HepG2 (cell line): ENCODE results near the gene SAMD13. TPM values are rescaled to one million over a fixed set of nuclear protein-coding genes. Genes with fewer than 3 reads are reported as not detected.

Experiments
- ATAC-seq: fragments of 200-7000 bp; cut with Tn5 transposase; 3 replicates; pipeline ENCODE4 v1.9.1; 2020; ENCODE audit warnings: mild to moderate bottlenecking, moderate library complexity
- BruUV-seq: library from RNA; stranded (reverse); fragments of 400-500 nt; replicated peaks from 2 replicates; lab custom pipeline; 2021; lab: Mats Ljungman, UMichigan
- CTCF ChIA-PET: fragments of 300-600 bp; formaldehyde crosslinking; extraction: SDS; loops from one replicate; lab custom pipeline; 2021; ENCODE audit warnings: low total read pairs, inconsistent platforms, low intra/inter-chr PET ratio; lab: Yijun Ruan, JAX
- POLR2A ChIA-PET: fragments of 350-600 bp; sonication (Branson Sonifier 250); formaldehyde crosslinking; loops from one replicate; lab custom pipeline; 2020; ENCODE audit warnings: antibody characterized with exemption, inconsistent platforms; lab: Yijun Ruan, JAX
- DNase-seq: peaks from one replicate; pipeline ENCODE4 v3.0.0-alpha.2; 2015; ENCODE audit warnings: low spot score
- FAIRE-seq: peaks from 3 replicates; lab custom pipeline; 2011; peaks lifted over from hg19 to GRCh38; lab: Jason Lieb, UNC
- H2AFZ ChIP-seq: one replicate; pipeline ENCODE4 v1.6.1; 2011; ENCODE audit warnings: low read length, inconsistent platforms
- H3K27ac ChIP-seq: fragments of 300-600 bp; 3 replicates; pipeline ENCODE4 v1.8.0; 2011; ENCODE audit warnings: mixed run types, mild to moderate bottlenecking, mixed read lengths, low read length, inconsistent platforms; ENCODE audit not compliant: insufficient read depth; ENCODE audit errors: extremely low read length
- H3K27me3 ChIP-seq, 2 experiments: fragments of 200-600 bp in 1 of 2; 2 replicates in 1 of 2; 3 replicates in 1 of 2; pipeline versions ENCODE4 v1.6.0 to v1.8.0; 2011; ENCODE audit warnings: low read length in 2 of 2, mild to moderate bottlenecking in 2 of 2, moderate library complexity in 2 of 2, inconsistent platforms in 1 of 2; ENCODE audit not compliant: insufficient read depth in 2 of 2, control insufficient read depth in 1 of 2
- H3K36me3 ChIP-seq, 2 experiments: fragments of 200-600 bp in 1 of 2; replicated peaks in 1 of 2; 2 replicates in 1 of 2; 3 replicates in 1 of 2; pipeline versions ENCODE4 v1.5.1 to v1.8.0; 2011; ENCODE audit warnings: low read length in 2 of 2, inconsistent platforms in 1 of 2; ENCODE audit not compliant: insufficient read depth in 2 of 2, control insufficient read depth in 1 of 2
- H3K4me1 ChIP-seq: 2 replicates; pipeline ENCODE4 v1.5.1; 2012; ENCODE audit warnings: low read length, inconsistent platforms; ENCODE audit not compliant: insufficient read depth
- H3K4me2 ChIP-seq: 2 replicates; pipeline ENCODE4 v1.6.0; 2011; ENCODE audit warnings: low read depth, low read length, inconsistent platforms
- H3K4me3 ChIP-seq, 3 experiments: fragments of 200-600 bp in 1 of 3; sonication (generic), shearing (Covaris generic) in 1 of 3; replicated peaks in 1 of 3; 2 replicates each; pipeline ENCODE4 v1.5.1; 2011 to 2016; ENCODE audit warnings: low read length in 3 of 3, inconsistent platforms in 2 of 3, low read depth in 2 of 3, mild to moderate bottlenecking in 2 of 3, control low read depth in 1 of 3, mixed read lengths in 1 of 3; ENCODE audit not compliant: insufficient read depth in 1 of 3
- H3K79me2 ChIP-seq: one replicate; pipeline ENCODE4 v1.6.1; 2011; ENCODE audit warnings: low read length, inconsistent platforms; ENCODE audit not compliant: insufficient read depth
- H3K9ac ChIP-seq: 2 replicates; pipeline ENCODE4 v1.6.0; 2011; ENCODE audit warnings: mild to moderate bottlenecking, low read depth, low read length, inconsistent platforms; ENCODE audit not compliant: insufficient read depth
- H3K9me3 ChIP-seq: 2 replicates; pipeline ENCODE4 v1.5.1; 2012; ENCODE audit warnings: mild to moderate bottlenecking, low read length
- H4K20me1 ChIP-seq: 2 replicates; pipeline ENCODE4 v1.6.0; 2011; ENCODE audit warnings: inconsistent platforms, mild to moderate bottlenecking, low read length, moderate library complexity; ENCODE audit not compliant: insufficient read depth
- CCDC6 ChIP-seq: sonication (generic); formaldehyde crosslinking; IDR thresholded peaks from 2 replicates; pipeline ENCODE4 v1.8.1; 2022; ENCODE audit warnings: mild to moderate bottlenecking, missing genetic modification reagents, moderate library complexity
- FLYWCH1 ChIP-seq: sonication (generic); formaldehyde crosslinking; IDR thresholded peaks from 2 replicates; pipeline ENCODE4 v1.8.1; 2023; ENCODE audit warnings: mild to moderate bottlenecking, missing genetic modification reagents
- GABPA ChIP-seq, 2 experiments: IDR thresholded peaks; 2 replicates each; pipeline ENCODE4 v1.6.1; 2011 to 2016; ENCODE audit warnings: low read depth in 2 of 2, low read length in 1 of 2, missing biosample characterization in 1 of 2, missing genetic modification characterization in 1 of 2
- GTF2F1 ChIP-seq: fragments of 150-350 bp; IDR thresholded peaks from 2 replicates; pipeline ENCODE4 v1.6.1; 2014; ENCODE audit warnings: low read length
- MAFK ChIP-seq, 2 experiments: IDR thresholded peaks in 1 of 2; conservative IDR thresholded peaks in 1 of 2; 2 replicates each; pipeline ENCODE4 v1.6.1; 2011; ENCODE audit warnings: improper control_type of control experiment in 2 of 2, low read length in 2 of 2
- POLR2AphosphoS2 ChIP-seq: IDR thresholded peaks from 2 replicates; pipeline ENCODE4 v1.6.1; 2011; ENCODE audit warnings: low read depth, low read length, improper control_type of control experiment
- SALL2 ChIP-seq: sonication (generic); formaldehyde crosslinking; IDR thresholded peaks from 2 replicates; pipeline ENCODE4 v1.8.1; 2023; ENCODE audit warnings: mild to moderate bottlenecking, missing genetic modification reagents, inconsistent platforms
- SIN3A ChIP-seq: IDR thresholded peaks from 2 replicates; pipeline ENCODE4 v1.6.1; 2011; ENCODE audit warnings: low read depth, mild to moderate bottlenecking, control low read depth, low read length, borderline replicate concordance
- SNAI1 ChIP-seq: sonication (generic); formaldehyde crosslinking; IDR thresholded peaks from 2 replicates; pipeline ENCODE4 v1.5.0; 2020; ENCODE audit warnings: mild to moderate bottlenecking, missing genetic modification reagents, borderline replicate concordance
- XBP1 ChIP-seq: sonication (generic); formaldehyde crosslinking; IDR thresholded peaks from 2 replicates; pipeline ENCODE4 v1.5.0; 2020; ENCODE audit warnings: missing genetic modification reagents
- ZMYM2 ChIP-seq: sonication (generic); formaldehyde crosslinking; IDR thresholded peaks from 2 replicates; pipeline ENCODE4 v1.8.0; 2022; ENCODE audit warnings: mild to moderate bottlenecking, missing genetic modification reagents
- ZNF839 ChIP-seq: sonication (generic); formaldehyde crosslinking; IDR thresholded peaks from 2 replicates; pipeline ENCODE4 v1.4.0; 2020; ENCODE audit warnings: missing genetic modification reagents, mild to moderate bottlenecking, borderline replicate concordance
- ZSCAN12 ChIP-seq: sonication (generic); formaldehyde crosslinking; IDR thresholded peaks from 2 replicates; pipeline ENCODE4 v1.9.0; 2021; ENCODE audit warnings: mild to moderate bottlenecking, missing genetic modification reagents
- WGBS: methylation state at CpG from one replicate; pipeline ENCODE4 v1.1.6; 2017; ENCODE audit warnings: low lambda C conversion rate; 5-methylcytosine and 5-hydroxymethylcytosine counted together
- in situ Hi-C: cut with HindIII; loops from 2 replicates; pipeline ENCODE4 v1.10.0; 2017; ENCODE audit warnings: low pct_unique_long_range_greater_than_20kb; ENCODE audit not compliant: extremely low pct_ligation_motif_present
- intact Hi-C: fragments of 100-400 bp; cut with micrococcal nuclease; formaldehyde crosslinking; loops from one replicate; pipeline ENCODE4 v1.10.0; 2022; ENCODE audit not compliant: unreplicated experiment
- polyA plus RNA-seq, 8 experiments: library from polyadenylated mRNA; depleted of rRNA in 3 of 8; stranded (reverse) in 7 of 8; unstranded in 1 of 8; fragments of >200 nt; fragmentation: Illumina TruSeq in 4 of 8; extraction: Trizol in 4 of 8; gene quantifications; 2 replicates each; pipeline versions ENCODE4 v1.2.1 to v1.2.3, GENCODE V29; 2011 to 2016; ENCODE audit warnings: low read depth in 4 of 8, missing spikeins in 1 of 8, mixed read lengths in 1 of 8; ENCODE audit not compliant: insufficient read depth in 1 of 8
- total RNA-seq, 5 experiments: library from RNA; depleted of rRNA; stranded (reverse); fragments of >200 nt; fragmentation: Illumina TruSeq; extraction: Trizol; gene quantifications; 2 replicates each; pipeline ENCODE4 v1.2.3, GENCODE V29; 2016; ENCODE audit warnings: low read depth in 1 of 5
- TF ChIP-seq, protein P1 (sequence below): sonication (generic); formaldehyde crosslinking; IDR thresholded peaks from 2 replicates; pipeline ENCODE4 v1.5.0; 2020; ENCODE audit warnings: mild to moderate bottlenecking, missing genetic modification reagents
- TF ChIP-seq, protein P2 (sequence below): IDR thresholded peaks from 2 replicates; pipeline ENCODE4 v1.6.1; 2016; ENCODE audit warnings: missing biosample characterization, missing genetic modification reagents, low read depth

SAMD13 gene
- total and polyA plus RNA-seq, 2 of the 13 experiments (the other 11 are each of a cell fraction or from before 2014, with no cell fraction given): 0.09 to 0.18 TPM

DNA sequence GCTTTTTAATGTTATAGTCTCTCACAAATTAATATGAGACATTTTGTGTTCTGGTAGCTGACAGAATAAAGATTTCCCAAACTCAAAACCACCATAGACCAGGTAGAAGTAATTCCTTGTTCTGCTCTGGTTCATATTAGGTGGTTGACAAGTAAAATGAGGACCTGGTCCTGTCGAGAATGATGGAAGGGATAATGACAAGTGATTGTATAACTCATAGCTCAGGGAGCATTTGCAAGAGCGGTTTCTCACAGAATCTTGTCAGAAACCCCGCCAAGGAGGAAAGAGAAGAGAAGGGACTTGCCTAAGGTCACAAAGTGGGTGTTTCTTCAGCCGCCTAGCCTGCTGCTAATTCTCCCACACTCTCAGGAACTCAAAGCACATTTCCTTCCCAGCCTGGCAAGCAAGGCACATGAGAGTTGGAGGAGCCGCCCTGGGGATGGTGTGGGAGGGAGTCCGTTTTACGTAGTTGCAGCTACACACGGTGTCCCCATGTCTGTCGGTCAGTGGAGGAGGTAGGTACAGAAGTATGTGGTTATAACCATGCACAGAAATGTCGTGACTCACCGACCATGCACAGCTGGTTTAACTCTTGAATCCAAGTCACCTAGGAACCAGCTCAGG is 46.5 kb downstream of the SAMD13 start:
- no peaks in the 10 kb centered on the region; a peak in 1 of 5 replicates for H3K27me3 ChIP-seq
- no peak overlapping the region for H3K9ac ChIP-seq
- no peaks in the 10 kb centered on the region for H3K79me2 ChIP-seq
- intact Hi-C loops: no loop called here
- H3K27ac ChIP-seq: no peak overlapping the region
- ATAC-seq (no peak), DNase-seq (no peak), FAIRE-seq (no peak)
- ChIA-PET CTCF (no interaction called here), POLR2A (no interaction called here)
- H2AFZ ChIP-seq: no peak overlapping the region
- in situ Hi-C loops: no loop called here
- no peaks in the 10 kb centered on the region for H3K9me3 ChIP-seq
- no peaks in the 10 kb centered on the region for H4K20me1 ChIP-seq
- no peaks in the 10 kb centered on the region for H3K4me1 ChIP-seq
- 22% methylated on average over 11 of the region's 11 CpGs for WGBS
- no peaks in the 10 kb centered on the region for H3K36me3 ChIP-seq
- TF ChIP-seq ZNF839 (no peak), SALL2 (CRISPR knock-in tag) (no peak), FLYWCH1 (CRISPR knock-in tag) (no peak), ZMYM2 (CRISPR knock-in tag) (no peak), CCDC6 (no peak), SNAI1 (CRISPR knock-in tag) (no peak), SIN3A (no peak), ZSCAN12 (CRISPR knock-in tag) (no peak), GABPA (IDR thresholded peaks at IDR 0.05; ENCODE audit: low read depth, low read length) (no peak), GABPA (CRISPR knock-in tag; IDR thresholded peaks at IDR 0.05; ENCODE audit: low read depth) (no peak)
- no peak overlapping the region for H3K4me3 ChIP-seq
- no TSS peak for BruUV-seq
- H3K4me2 ChIP-seq: no peak overlapping the region

DNA sequence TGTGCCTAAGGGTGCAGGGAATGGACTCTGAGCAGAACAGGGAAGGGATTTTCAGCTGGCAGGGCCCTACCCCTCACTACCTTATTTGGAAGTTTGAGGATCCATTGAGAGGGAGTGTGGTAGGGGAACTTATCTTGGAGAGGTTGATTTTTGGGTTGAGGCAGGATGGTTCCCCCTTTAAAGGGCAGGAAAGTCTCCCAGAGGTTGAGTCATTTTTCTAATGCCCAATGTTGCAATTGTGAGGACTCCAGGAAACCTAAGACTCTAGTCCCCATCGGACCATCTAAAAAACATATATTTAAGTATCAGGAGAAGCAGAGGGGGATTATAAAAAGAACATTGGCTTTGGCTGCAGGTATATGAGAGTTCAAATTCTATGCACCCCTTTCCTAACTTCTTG is 47.3 kb downstream of the SAMD13 start:
- no TSS peak for BruUV-seq
- Histone ChIP-seq H3K27me3 (no peaks in the 10 kb centered on the region; a peak in 1 of 5 replicates), H3K27ac (no peak overlapping the region), H3K4me3 (no peak overlapping the region), H2AFZ (no peak overlapping the region), H3K36me3 (no peaks in the 10 kb centered on the region), H3K4me1 (no peaks in the 10 kb centered on the region), H4K20me1 (no peaks in the 10 kb centered on the region), H3K9me3 (no peaks in the 10 kb centered on the region), H3K79me2 (no peaks in the 10 kb centered on the region), H3K9ac (no peak overlapping the region), H3K4me2 (no peak overlapping the region)
- in situ Hi-C loops: no loop called here
- CTCF ChIA-PET: no interaction called here
- no peak for DNase-seq
- intact Hi-C loops: no loop called here
- FAIRE-seq: no peak
- POLR2A ChIA-PET: no interaction called here
- ATAC-seq: no peak
- 6% methylated on average over 1 of the region's 1 CpG for WGBS
- TF ChIP-seq, protein P1, sequence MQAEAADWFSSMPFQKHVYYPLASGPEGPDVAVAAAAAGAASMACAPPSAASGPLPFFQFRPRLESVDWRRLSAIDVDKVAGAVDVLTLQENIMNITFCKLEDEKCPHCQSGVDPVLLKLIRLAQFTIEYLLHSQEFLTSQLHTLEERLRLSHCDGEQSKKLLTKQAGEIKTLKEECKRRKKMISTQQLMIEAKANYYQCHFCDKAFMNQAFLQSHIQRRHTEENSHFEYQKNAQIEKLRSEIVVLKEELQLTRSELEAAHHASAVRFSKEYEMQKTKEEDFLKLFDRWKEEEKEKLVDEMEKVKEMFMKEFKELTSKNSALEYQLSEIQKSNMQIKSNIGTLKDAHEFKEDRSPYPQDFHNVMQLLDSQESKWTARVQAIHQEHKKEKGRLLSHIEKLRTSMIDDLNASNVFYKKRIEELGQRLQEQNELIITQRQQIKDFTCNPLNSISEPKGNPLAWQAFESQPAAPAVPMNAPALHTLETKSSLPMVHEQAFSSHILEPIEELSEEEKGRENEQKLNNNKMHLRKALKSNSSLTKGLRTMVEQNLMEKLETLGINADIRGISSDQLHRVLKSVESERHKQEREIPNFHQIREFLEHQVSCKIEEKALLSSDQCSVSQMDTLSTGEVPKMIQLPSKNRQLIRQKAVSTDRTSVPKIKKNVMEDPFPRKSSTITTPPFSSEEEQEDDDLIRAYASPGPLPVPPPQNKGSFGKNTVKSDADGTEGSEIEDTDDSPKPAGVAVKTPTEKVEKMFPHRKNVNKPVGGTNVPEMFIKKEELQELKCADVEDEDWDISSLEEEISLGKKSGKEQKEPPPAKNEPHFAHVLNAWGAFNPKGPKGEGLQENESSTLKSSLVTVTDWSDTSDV (CRISPR knock-in tag): no peak
- TF ChIP-seq MAFK (conservative IDR thresholded peaks at IDR 0.05 in 1 of 2, IDR thresholded peaks at IDR 0.05 in 1 of 2; ENCODE audit: low read length in 2 of 2): no peak
- no peak for TF ChIP-seq XBP1 (CRISPR knock-in tag)
- no peak for TF ChIP-seq GTF2F1
- TF ChIP-seq, protein P2, sequence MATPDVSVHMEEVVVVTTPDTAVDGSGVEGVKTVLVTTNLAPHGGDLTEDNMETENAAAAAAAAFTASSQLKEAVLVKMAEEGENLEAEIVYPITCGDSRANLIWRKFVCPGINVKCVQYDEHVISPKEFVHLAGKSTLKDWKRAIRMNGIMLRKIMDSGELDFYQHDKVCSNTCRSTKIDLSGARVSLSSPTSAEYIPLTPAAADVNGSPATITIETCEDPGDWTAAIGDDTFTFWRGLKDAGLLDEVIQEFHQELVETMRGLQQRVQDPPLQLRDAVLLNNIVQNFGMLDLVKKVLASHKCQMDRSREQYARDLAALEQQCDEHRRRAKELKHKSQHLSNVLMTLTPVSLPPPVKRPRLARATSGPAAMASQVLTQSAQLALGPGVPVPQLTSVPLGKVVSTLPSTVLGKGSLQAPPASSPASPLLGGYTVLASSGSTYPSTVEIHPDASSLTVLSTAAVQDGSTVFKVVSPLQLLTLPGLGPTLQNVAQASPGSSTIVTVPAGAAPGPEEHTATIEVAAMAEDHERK (CRISPR knock-in tag): no peak
- TF ChIP-seq POLR2AphosphoS2: no peak
